Osteoblast (primary cell): ENCODE data around the gene PROK1. TPM values are rescaled to one million over a fixed set of nuclear protein-coding genes. Genes with fewer than 3 reads are reported as not detected.
A peak's percentile ranks its signal among the peaks of the same experiment; 100 is the strongest.
"Not testable (repeated sequence)": the region's sequence is repeated elsewhere in the genome, so short reads cannot be mapped to it uniquely, and the experiment has no call there.

ENCODE experiments used
- DNase-seq: peaks from one replicate; pipeline ENCODE4 v3.0.0; 2011; ENCODE audit warnings: low spot score, mixed read lengths; ENCODE audit not compliant: insufficient read length; ENCODE audit errors: missing footprints
- H2AFZ ChIP-seq: 2 replicates; pipeline ENCODE4 v1.6.0; 2011; ENCODE audit warnings: mild to moderate bottlenecking, low read length
- H3K27ac ChIP-seq: 2 replicates; pipeline ENCODE4 v1.5.1; 2011; ENCODE audit warnings: mild to moderate bottlenecking, low read depth, low read length, moderate library complexity
- H3K27me3 ChIP-seq: 2 replicates; pipeline ENCODE4 v1.6.0; 2012; ENCODE audit warnings: mild to moderate bottlenecking, control low read depth, inconsistent platforms, low read length, moderate library complexity; ENCODE audit not compliant: insufficient read depth
- H3K36me3 ChIP-seq: 2 replicates; pipeline ENCODE4 v1.5.1; 2011; ENCODE audit warnings: mild to moderate bottlenecking, low read length, control low read depth, moderate library complexity; ENCODE audit not compliant: insufficient read depth
- H3K4me1 ChIP-seq: 2 replicates; pipeline ENCODE4 v1.5.1; 2011; ENCODE audit warnings: mild to moderate bottlenecking, low read length, control low read depth, moderate library complexity; ENCODE audit not compliant: insufficient read depth
- H3K4me2 ChIP-seq: 2 replicates; pipeline ENCODE4 v1.6.0; 2011; ENCODE audit warnings: mild to moderate bottlenecking, low read length; ENCODE audit not compliant: insufficient read depth
- H3K4me3 ChIP-seq: fragments of 200-600 bp; sonication (generic); 3 replicates; pipeline ENCODE4 v1.5.1; 2012; ENCODE audit warnings: mild to moderate bottlenecking, low read length, inconsistent platforms; ENCODE audit not compliant: insufficient read depth
- H3K79me2 ChIP-seq: 2 replicates; pipeline ENCODE4 v1.6.0; 2012; ENCODE audit warnings: mild to moderate bottlenecking, low read length, control low read depth, inconsistent platforms; ENCODE audit not compliant: insufficient read depth
- H3K9me3 ChIP-seq: 2 replicates; pipeline ENCODE4 v1.5.1; 2011; ENCODE audit warnings: low read depth, low read length, control low read depth
- H4K20me1 ChIP-seq: 2 replicates; pipeline ENCODE4 v1.6.0; 2012; ENCODE audit warnings: mild to moderate bottlenecking, low read length, control low read depth; ENCODE audit not compliant: insufficient read depth
- total RNA-seq: library from RNA; depleted of rRNA; stranded (reverse); fragments of >200 nt; gene quantifications from 2 replicates; pipeline ENCODE4 v1.2.3, GENCODE V29; 2012
- TF ChIP-seq, protein P1 (sequence below): IDR thresholded peaks from 2 replicates; pipeline ENCODE4 v1.5.1; 2011; ENCODE audit warnings: mild to moderate bottlenecking, low read depth, low read length, moderate library complexity; ENCODE audit errors: extremely low read depth

Gene PROK1
- total RNA-seq, 1 donor: not detected

DNA sequence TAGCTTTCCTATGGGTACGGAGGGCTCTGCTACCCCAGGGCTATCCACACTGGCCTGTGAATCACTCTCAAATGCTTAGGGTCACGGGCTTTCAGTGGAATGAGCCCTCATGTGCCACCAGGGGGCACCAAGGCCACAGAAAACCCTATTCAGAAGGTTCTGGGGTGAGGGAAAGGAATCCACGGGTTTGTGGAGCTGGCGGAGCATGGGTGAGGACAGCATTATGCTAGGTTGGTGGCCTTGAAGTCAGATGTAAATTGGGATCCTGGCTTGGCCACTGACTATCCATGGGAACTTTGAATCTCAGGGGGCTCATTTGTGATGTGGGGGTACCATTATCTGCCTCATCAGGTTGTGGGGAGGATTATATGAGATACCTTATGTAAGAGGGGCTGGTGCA, 38.4 kb upstream of the PROK1 start:
- Histone ChIP-seq H4K20me1 (no peaks in the 10 kb centered on the region), H3K79me2 (peaks cover 5% of the 10 kb centered on the region), H3K9me3 (no peaks in the 10 kb centered on the region), H2AFZ (peak overlapping the region; percentile 66), H3K4me1 (no peaks in the 10 kb centered on the region), H3K27ac (no peak overlapping the region), H3K36me3 (no peaks in the 10 kb centered on the region), H3K4me3 (no peak overlapping the region), H3K27me3 (no peaks in the 10 kb centered on the region), H3K4me2 (peak overlapping the region; percentile 53)
- peak; percentile 91 for DNase-seq
- TF ChIP-seq, protein P1, sequence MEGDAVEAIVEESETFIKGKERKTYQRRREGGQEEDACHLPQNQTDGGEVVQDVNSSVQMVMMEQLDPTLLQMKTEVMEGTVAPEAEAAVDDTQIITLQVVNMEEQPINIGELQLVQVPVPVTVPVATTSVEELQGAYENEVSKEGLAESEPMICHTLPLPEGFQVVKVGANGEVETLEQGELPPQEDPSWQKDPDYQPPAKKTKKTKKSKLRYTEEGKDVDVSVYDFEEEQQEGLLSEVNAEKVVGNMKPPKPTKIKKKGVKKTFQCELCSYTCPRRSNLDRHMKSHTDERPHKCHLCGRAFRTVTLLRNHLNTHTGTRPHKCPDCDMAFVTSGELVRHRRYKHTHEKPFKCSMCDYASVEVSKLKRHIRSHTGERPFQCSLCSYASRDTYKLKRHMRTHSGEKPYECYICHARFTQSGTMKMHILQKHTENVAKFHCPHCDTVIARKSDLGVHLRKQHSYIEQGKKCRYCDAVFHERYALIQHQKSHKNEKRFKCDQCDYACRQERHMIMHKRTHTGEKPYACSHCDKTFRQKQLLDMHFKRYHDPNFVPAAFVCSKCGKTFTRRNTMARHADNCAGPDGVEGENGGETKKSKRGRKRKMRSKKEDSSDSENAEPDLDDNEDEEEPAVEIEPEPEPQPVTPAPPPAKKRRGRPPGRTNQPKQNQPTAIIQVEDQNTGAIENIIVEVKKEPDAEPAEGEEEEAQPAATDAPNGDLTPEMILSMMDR: peak; percentile 92

DNA sequence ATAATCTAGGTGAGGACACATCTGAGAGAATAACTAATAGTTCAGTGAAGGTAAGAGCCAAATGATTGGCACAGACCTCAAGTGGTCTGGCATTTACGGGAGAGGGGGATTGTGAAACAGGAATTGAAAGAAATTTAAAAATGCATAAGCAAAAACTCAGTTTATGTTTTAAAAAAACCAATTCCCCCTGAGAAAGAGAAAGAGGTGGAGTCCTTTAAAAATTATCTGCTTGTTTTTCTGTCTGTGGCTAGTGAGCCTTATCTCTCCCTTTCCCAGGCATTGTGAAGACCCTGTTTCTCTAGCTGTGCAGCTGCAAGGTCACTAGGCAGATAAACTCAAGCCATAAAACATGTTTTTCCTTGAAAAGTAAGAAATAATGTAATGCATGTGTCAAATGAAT, 37.9 kb upstream of the PROK1 start:
- H3K27ac ChIP-seq, H3K36me3 ChIP-seq, DNase-seq, H2AFZ ChIP-seq, H3K4me3 ChIP-seq, H3K4me1 ChIP-seq, H3K27me3 ChIP-seq, H4K20me1 ChIP-seq, H3K4me2 ChIP-seq, H3K79me2 ChIP-seq, H3K9me3 ChIP-seq: not testable (repeated sequence)

DNA sequence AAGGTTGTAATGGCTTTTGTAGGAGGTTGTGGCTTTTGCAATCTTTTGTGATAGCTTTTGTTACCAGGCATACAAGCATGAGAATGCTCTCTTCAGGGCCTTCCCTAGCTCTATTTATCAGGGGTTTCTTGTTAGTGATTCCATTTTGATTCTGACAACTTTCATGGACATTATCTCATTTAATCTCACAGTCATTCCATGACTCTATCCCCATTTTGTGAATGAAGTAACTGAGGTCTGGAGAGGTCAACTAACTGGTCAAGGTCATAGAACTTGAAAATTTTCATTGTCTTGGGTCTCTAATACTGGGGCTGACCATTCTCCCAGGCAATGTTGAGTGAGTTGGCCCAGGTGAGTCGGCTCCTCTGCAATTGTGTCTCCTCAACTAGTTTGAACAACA, 32.2 kb upstream of the PROK1 start:
- H3K27me3 ChIP-seq: no peaks in the 10 kb centered on the region
- H3K9me3 ChIP-seq: no peaks in the 10 kb centered on the region
- no peaks in the 10 kb centered on the region for H3K4me1 ChIP-seq
- TF ChIP-seq, protein P1: no peak
- no peak for DNase-seq
- no peaks in the 10 kb centered on the region for H3K36me3 ChIP-seq
- H3K27ac ChIP-seq: no peak overlapping the region
- H3K4me3 ChIP-seq: no peak overlapping the region
- H2AFZ ChIP-seq: no peak overlapping the region
- H4K20me1 ChIP-seq: no peaks in the 10 kb centered on the region
- no peak overlapping the region for H3K4me2 ChIP-seq
- no peaks in the 10 kb centered on the region for H3K79me2 ChIP-seq

DNA sequence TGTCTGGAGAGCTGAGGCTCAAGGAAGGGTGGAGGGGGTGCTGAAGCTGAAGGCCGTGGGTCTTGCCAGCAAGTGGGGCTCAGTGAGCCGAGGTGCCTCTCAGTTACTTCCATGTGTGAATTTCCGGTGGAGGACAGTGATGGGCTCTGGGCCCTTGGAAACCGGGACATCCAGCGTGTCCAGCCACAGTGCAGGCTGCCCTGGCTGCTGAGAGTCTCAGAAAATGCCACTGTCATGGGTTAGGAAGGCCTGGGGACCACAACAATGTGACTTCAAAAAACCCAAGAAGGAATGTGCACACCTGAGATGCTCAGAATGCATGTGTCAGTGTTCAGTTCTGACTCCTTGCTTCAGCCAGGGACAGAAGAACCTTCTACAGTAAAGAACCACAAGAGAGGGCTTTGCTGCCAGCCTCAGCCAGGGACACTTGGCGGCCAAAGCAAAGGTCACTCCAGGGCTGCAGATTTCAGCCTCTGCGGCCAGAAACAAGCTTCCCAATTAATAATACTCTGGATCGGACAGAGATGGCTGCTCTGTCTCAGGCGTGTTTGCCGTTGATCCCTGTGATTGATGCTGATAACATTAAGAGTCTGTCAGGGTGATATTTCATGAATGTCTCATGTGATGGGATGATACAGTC, 30.8 kb upstream of the PROK1 start:
- H3K79me2 ChIP-seq: no peaks in the 10 kb centered on the region
- peak; percentile 61 for DNase-seq
- H3K36me3 ChIP-seq: no peaks in the 10 kb centered on the region
- H3K4me1 ChIP-seq: no peaks in the 10 kb centered on the region
- TF ChIP-seq, protein P1: no peak
- no peak overlapping the region for H3K4me3 ChIP-seq
- H3K27ac ChIP-seq: no peak overlapping the region
- H3K4me2 ChIP-seq: no peak overlapping the region
- H2AFZ ChIP-seq: no peak overlapping the region
- no peaks in the 10 kb centered on the region for H3K9me3 ChIP-seq
- no peaks in the 10 kb centered on the region for H4K20me1 ChIP-seq
- H3K27me3 ChIP-seq: peaks cover 5% of the 10 kb centered on the region
